ENCODE measurements around the gene FAM131B.

Gene FAM131B

DNA sequence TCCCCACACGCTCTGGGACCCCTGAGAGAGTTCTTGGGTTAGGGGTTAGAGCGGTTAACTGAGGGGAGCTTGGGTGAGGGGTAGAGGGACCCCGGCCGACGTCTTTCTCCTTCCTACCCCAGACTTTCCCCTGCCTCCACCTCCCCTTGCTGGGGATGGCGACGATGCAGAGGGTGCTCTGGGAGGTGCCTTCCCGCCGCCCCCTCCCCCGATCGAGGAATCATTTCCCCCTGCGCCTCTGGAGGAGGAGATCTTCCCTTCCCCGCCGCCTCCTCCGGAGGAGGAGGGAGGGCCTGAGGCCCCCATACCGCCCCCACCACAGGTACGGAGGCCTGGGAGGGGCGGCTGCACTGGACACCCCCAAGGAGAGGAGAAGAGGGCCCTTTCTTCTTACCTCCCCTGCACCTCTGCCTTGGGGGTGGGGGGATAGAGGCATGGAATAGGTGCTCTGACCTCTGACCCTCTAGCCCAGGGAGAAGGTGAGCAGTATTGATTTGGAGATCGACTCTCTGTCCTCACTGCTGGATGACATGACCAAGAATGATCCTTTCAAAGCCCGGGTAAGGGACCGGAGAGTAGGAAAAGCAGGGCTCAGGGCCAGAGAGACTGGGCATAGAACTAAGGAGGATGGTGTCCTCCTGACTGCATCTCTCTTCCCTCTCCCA is 19.7 kb upstream of the FAM131B start:
- no peak for DNase-seq

- no peak for DNase-seq
Observed at GRCh38 chr7:143381427-143382125, 19.1 kb upstream of the FAM131B start.

DNA sequence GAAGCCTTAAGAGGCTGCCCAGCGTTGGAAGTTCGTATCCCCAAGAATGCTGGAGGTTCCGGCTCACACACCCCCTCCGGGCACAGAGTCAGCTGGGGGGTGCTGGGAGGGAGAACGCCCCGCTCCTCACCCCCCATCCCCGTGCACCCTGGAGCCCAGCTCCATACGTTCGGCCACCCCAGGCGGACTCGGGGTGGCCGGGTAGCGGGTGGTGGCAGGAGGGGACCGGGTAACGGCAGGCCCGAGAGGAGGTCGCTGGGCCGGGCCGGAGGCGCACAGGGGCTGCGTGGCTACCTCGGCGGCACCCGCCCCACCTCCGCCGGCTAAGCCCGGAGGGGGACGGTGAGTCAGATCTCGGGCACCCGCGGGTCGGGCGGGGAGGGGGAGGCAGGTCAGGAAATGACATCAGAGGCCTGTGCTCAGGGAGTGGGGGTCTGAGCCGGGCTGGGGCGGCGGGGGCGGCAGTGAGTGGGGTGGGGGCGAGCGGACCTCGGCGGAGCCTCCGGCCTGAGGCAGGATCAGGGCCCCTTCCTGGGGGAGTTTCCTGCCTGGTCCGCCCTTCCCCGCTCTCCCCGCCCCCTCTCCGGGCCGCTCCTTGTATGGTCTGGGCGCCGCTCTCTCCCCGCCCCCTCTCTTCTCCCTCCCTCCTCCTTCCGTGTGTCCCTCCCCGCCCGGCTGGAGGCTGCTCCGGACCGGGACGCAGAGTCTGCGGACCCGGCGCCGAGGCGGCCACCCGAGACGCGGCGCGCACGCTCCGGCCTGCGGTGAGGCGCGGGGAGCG is 18.3 kb upstream of the FAM131B start, which contains the start of gene ZYX:
TSS of gene ZYX (plus strand) at position 700 of the 781 bp plus-strand sequence. CDS start 227 bp downstream, outside the sequence.
- DNase-seq, result peak; percentile 79

GRCh38 chr7:143380260-143380645 is 17.7 kb upstream of the FAM131B start:
- DNase-seq, result peak; percentile 40

DNA sequence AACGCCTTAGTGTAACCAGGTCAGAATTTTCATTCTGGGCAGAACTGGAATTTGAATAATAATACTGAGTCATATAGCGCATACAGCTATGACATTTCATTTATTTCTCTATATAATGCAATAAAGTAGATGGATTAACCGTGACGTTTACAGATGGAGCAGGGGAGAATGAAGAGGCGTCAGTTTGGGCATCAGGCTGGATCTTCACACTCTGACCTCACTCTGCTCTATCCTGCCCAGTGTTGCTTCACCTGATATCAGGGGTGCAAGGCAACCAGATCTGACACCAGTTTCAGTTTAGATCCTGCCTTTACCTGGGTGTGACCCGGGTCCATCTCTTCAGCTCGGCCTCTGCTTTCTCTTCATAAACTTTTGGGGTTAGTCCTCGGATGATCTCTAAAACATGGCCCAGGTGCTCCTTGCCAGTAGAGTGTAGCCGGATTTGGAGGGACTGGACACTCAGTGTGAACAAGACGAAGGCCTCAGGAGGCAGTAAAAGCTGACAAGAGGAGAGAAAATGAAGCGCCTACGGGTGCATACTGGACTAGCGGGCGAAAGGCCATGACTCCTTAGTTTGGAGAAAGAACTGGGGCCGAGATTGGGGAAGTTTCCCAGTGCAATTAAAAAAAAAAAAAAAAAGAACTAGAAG is 17.2 kb upstream of the FAM131B start:
- no peak for DNase-seq

- no peak for DNase-seq
Observed at GRCh38 chr7:143376396-143376795, 13.9 kb upstream of the FAM131B start.

DNA sequence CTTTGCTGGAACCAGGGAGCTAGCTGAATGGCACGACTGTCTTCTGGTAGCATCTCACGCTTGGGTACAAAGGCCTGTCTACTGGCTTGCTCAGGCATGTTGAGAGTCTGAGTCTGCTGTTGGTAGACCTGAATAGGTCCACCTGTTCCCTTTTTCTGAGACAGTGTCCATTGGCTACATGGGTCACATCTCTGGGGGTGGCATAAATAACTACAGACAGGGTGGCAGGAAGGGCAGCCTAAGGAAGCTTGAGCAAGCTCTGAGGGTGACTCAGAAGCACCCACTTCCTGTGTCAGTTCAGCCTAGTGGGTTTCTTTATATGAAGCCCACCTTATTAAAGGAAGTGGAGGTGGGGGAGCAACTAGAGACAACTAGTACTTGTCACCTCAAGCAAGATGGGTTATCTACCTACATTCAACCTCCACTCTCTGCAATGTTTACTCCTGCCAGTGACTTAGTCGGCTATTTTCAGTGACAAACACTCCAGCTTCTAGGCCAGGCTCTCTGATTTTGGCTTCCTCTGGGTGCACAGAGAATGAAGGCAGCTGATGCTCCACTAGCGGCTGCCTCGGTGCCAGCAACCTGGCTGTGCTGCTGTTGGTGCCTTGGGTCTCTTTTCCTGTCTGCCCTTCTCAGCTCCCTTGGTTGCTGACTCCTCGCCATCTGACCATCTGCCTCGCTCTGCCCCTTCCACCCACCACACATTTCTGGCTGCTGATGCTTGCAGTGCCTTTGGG is 13.0 kb upstream of the FAM131B start:
- DNase-seq, result no peak

DNA sequence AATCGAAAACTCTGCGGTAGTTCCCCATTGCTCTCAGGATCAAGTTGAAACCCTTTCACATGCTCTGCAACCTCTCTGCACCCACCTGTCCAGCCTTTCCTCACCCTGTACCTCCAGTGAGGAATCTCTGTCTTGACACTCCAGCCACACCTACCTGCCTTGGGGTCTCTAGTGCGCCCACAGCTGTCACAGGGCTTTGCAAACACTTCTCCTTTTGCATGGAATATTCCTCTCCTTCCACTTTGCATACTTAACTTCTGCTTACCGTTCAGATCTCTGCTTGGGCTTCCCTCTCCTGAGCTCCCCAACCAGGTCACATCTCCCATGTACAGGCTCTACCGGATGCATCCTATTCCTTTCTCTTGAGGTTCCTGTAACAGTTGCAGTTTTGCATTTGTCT is 12.0 kb upstream of the FAM131B start:
- DNase-seq, result no peak

DNA sequence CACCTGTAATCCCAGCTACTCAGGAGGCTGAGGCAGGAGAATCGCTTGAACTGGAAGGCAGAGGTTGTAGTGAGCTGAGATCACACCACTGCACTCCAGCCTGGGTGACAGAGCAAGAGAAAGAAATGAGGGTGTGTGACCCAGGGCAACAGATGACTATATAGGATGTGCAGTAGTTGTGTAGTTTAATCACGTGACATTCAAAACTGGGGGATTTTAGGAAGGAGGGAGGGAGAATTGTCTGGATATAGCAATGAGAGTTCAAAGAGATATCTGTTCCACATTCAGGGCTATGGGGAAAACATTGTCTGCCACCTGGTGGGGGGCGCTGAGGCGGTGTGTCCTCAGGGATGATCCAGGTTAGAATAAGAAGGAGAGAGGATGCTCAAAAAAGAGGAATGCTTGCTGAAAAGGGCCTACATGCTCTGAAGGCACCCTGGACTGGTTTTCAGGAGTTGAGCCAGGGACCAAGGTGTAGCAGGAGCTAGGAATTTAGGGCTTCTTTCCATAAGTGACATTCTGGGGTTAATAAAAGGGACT is 10.8 kb upstream of the FAM131B start:
- no peak for DNase-seq

DNA sequence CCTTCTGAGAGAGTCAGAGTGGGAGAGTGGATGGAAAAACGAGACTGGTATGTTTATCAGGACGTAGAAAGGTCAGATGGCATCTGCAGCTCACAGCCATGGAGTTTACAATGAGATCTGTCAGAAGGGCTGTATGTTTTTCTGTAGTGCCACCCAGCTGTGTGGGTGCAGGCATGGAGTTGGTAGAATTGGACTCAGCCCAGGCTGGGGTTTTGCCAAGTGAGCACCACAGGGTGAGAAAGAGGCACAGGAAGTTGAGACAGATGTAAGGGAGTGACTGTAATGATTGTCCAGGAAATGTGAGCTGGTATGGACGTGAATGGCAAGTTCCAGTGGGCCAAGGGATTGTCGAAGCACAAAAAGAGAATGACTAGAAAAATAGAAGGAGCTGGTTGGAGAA is 9.6 kb upstream of the FAM131B start:
- DNase-seq, result no peak

GRCh38 chr7:143369678-143370651 is 7.5 kb upstream of the FAM131B start:
- DNase-seq, result no peak

DNA sequence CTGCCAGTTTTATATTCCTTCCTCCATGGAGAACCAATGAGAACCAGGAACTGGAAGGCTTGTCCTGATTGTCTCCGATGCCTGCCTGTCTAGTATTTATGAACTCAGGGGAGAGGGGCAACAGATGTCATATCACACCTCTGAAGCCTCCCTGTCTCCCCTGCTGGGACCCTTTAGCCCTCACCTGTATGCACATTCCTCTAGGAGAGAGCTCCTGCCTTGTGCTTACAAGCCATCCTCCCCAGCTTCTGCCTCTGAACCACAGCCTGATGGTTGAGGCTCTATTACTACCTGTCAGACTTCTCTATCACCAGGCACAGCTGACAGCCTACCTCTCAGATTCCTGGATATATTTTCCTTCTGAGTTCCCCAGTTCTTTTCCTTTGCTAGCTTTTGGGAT is 5.9 kb upstream of the FAM131B start:
- DNase-seq, result no peak

DNA sequence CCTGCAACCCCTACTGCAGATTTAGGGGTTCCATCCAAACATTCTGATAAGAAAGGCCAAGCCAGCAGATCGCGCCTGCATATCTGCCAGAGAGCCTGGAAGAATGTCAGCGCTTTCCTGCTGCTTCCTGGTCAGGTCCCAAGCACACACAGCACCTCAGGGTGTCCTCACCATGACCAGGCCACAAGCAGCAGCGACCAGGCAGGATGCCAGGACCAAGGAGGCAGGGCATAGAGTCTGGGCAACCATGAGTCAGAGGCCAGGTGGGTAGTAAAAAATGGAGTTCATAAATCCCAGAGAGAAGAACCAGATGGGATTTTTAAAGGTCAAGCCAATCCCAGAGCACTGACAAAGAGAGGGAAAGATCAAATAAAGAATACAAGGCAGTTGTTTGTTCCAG is 5.5 kb upstream of the FAM131B start:
- no peak for DNase-seq

DNA sequence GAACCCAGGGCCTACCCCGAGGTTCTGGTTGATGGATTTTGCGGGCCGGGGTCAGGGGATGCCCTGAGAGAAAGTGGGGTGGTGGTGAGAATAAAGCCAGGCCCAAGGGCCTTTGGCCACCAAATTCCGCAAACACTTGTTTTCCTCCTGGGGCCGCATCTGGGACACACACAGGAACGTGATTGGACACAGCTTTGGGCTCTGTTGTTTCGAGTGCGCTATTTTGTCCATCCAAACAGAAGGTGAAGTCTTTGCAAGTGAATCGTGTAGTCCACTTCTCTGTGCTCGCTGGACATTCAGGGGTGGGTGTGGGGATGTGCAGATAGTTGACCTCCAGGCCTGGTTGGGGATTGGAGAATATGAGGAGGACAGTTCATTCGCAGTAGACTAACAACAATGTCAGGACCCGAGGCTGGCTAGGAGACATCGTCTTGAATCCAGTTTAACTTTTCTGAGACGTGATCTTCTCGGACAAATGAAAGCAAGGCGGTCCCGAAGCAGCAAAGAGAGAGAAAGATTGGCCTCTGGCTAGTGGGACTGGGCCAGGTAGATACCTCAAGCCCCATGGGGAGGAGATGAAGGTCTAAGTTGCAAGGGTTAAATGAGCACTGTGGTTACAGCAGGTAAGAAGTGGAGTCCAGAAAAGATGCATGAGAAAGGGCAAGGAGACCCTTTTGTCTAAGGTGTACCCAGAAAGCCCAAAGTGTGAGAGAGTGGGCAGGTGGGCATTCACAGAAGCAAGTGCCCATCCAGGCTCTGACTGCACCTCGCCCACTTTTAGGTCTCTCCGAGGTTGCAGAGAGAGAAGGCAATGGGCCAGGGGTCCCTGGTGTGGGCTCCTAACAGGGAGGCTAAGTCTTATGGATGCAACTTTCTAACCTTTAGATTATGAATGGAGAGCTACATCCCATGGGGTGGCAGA is 764 bp upstream of the FAM131B start:
- DNase-seq, result no peak

GRCh38 chr7:143361552-143362130 is 872 bp downstream of the FAM131B start:
- no peak for DNase-seq

DNA sequence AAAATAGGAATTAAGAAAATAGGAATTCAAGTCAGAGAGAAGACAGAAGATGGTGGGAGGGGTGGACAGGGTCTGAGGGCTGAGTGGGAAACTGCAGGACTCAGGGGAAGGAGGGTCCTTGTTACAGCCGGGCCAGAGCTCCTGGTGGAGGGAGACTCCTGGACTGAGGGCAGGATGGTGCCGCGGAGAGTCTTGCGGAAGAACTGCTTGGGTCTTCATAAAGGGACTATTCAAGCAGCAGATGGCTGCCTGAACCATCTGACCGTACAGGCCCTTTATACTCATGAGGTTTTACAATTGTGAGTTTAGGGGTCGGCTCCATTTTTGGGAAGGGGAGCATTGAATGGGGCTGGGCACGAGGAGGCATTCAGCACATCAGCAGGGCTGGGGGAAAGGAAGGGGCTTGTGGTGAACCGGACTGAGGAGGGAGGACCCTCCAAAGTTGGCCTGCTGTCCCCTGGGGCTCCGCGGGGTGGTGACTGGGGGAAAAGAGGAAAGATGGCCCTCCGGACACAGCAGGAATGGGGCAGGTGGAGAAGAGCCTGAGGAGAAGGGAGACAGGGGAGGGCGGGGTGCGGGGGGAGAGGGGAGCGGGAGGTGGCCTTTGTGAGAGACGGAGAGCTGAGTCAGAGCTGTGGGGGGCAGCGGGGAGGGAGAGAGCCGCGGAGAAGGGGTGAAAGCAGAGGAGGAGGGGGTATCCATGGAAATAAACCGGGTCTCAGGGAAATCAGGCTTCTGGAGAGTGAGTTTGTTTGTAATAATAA is 1.5 kb downstream of the FAM131B start:
- no peak for DNase-seq

GRCh38 chr7:143359771-143360353 is 2.7 kb downstream of the FAM131B start:
- no peak for DNase-seq

DNA sequence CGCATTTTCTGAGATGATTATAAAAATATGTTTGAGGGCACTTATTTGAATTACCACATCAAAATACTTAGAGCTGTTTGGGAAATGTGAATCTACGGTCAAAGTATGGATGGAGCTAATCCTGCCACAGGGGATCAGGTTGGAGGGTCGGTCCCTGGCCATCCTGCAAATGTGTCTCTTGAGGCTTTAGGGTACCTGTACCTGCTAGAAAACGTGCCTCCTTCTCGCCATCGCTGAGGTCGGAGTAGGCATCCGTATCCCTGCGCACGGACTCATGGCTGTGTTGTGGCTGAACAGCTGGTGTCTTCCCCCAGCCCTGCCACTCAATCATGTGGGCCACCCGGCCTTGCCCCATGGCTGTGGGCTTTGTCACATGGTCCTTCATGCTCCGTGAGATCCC is 3.9 kb downstream of the FAM131B start:
- no peak for DNase-seq
